ENCODE measurements around the gene UCMA. TPM values are rescaled to one million over a fixed set of nuclear protein-coding genes. Genes with fewer than 3 reads are reported as not detected.

The UCMA gene
- total and polyA plus RNA-seq, 10 of the 15 experiments (the other 5 are each of a cell fraction or from before 2014, with no cell fraction given) = 0.15 TPM; not detected in 9

DNA sequence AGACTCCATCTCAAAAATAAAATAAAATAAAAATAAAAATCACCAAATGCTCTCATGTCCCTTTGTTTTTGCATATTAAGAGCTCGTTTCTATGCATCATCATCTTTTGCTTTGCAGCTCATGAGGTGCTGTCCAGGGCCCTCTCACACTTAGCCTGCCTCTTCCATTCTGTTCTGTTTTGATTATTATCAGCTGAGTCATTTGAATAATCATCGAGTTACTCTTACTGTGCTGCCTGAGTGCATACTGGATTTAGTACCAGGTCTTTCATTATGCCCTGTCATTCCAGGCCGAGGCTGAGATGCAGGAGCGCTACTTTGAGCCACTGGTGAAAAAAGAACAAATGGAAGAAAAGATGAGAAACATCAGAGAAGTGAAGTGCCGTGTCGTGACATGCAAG is 33.0 kb downstream of the UCMA start:
- H3K79me2 ChIP-seq (ENCODE audit: control insufficient read depth, insufficient read depth, low read length) = no peaks in the 10 kb centered on the region

More for the DNA sequence above, 33.0 kb downstream of the UCMA start:
- in situ Hi-C loops (cut with MboI) = no loop called here
- Histone ChIP-seq H3K27ac (ENCODE audit: control insufficient read depth, insufficient read depth) (no peak overlapping the region), H3K4me1 (ENCODE audit: control insufficient read depth, insufficient read depth, low read length) (no peaks in the 10 kb centered on the region), H3K4me2 (ENCODE audit: control insufficient read depth, insufficient read depth) (no peak overlapping the region), H3K27me3 (replicated peaks in 1 of 2; ENCODE audit: control insufficient read depth in 2 of 2, insufficient read depth in 2 of 2, low read length in 1 of 2) (no peaks in the 10 kb centered on the region), H3K4me3 (no peak overlapping the region), H2AFZ (ENCODE audit: control insufficient read depth, low read depth, low read length) (no peak overlapping the region), H3K36me3 (ENCODE audit: control insufficient read depth in 2 of 2, insufficient read depth in 2 of 2, low read length in 1 of 2) (peaks cover 2 to 11% of the 10 kb centered on the region in 2 experiments; a peak in 3 of 4 replicates), H3K9me3 (replicated peaks; ENCODE audit: control insufficient read depth, insufficient read depth, low read length) (no peaks in the 10 kb centered on the region), H4K20me1 (ENCODE audit: control insufficient read depth, insufficient read depth) (no peaks in the 10 kb centered on the region), H3K9ac (ENCODE audit: control insufficient read depth, insufficient read depth, low read length) (no peak overlapping the region)
- intact Hi-C loops (cut with micrococcal nuclease; ENCODE audit: unreplicated experiment) = no loop called here
- ChIA-PET RAD21 (ENCODE audit: unreplicated experiment) (no interaction called here), SMC1A (ENCODE audit: uncharacterized antibody, unreplicated experiment) (no interaction called here), CTCF (no interaction called here), POLR2A (no interaction called here)
- FAIRE-seq = no peak
- no peak for DNase-seq (ENCODE audit: low read depth, low spot score)
- TF ChIP-seq TARDBP (IDR thresholded peaks at IDR 0.05; ENCODE audit: borderline replicate concordance) (no peak), NFIC (IDR thresholded peaks at IDR 0.05; ENCODE audit: low read depth, low read length) (no peak), ZNF622 (IDR thresholded peaks at IDR 0.05) (no peak), E2F8 (IDR thresholded peaks at IDR 0.05; ENCODE audit: low read depth, partially characterized antibody) (no peak), ZNF274 (IDR thresholded peaks at IDR 0.05; ENCODE audit: insufficient read depth, insufficient read length) (no peak), NFYA (IDR thresholded peaks at IDR 0.05; ENCODE audit: borderline replicate concordance, low read depth, low read length) (no peak), CREB1 (IDR thresholded peaks at IDR 0.05; ENCODE audit: low read depth) (no peak), ATF7 (IDR thresholded peaks at IDR 0.05; ENCODE audit: low read depth) (no peak), BRCA1 (IDR thresholded peaks at IDR 0.05; ENCODE audit: low read depth, low read length) (no peak), TAF1 (IDR thresholded peaks at IDR 0.05; ENCODE audit: borderline replicate concordance, low read depth, low read length) (no peak), NBN (IDR thresholded peaks at IDR 0.05) (no peak), MEF2A (IDR thresholded peaks at IDR 0.05; ENCODE audit: insufficient read depth, low read depth, low read length) (no peak), IKZF1 (conservative IDR thresholded peaks at IDR 0.05) (no peak), SUZ12 (IDR thresholded peaks at IDR 0.05; ENCODE audit: unreplicated experiment) (no peak), IRF3 (IDR thresholded peaks at IDR 0.05) (no peak)
- TF ChIP-seq, protein P1, sequence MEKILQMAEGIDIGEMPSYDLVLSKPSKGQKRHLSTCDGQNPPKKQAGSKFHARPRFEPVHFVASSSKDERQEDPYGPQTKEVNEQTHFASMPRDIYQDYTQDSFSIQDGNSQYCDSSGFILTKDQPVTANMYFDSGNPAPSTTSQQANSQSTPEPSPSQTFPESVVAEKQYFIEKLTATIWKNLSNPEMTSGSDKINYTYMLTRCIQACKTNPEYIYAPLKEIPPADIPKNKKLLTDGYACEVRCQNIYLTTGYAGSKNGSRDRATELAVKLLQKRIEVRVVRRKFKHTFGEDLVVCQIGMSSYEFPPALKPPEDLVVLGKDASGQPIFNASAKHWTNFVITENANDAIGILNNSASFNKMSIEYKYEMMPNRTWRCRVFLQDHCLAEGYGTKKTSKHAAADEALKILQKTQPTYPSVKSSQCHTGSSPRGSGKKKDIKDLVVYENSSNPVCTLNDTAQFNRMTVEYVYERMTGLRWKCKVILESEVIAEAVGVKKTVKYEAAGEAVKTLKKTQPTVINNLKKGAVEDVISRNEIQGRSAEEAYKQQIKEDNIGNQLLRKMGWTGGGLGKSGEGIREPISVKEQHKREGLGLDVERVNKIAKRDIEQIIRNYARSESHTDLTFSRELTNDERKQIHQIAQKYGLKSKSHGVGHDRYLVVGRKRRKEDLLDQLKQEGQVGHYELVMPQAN (conservative IDR thresholded peaks at IDR 0.05) = no peak
- WGBS (ENCODE audit: insufficient coverage, insufficient replicate concordance, low lambda C conversion rate, missing lambda C conversion rate) = 87% methylated on average over 6 of the region's 6 CpGs
- ATAC-seq = no peak
- BruUV-seq (replicated peaks) = no TSS peak
